LNCaP clone FGC (cell line): ENCODE results near the gene DNAH6.

Experiments
- DNase-seq: peaks from one replicate; pipeline ENCODE4 v3.0.0-alpha.2; 2011; ENCODE audit warnings: low read depth
- H3K4me3 ChIP-seq: 2 replicates; pipeline ENCODE4 v1.5.1; 2011; ENCODE audit warnings: mild to moderate bottlenecking, low read depth, low read length, control low read depth
- TF ChIP-seq, protein P1 (sequence below): IDR thresholded peaks from 2 replicates; pipeline ENCODE4 v1.5.1; 2012; ENCODE audit warnings: mild to moderate bottlenecking; ENCODE audit not compliant: control insufficient read depth, insufficient read depth; ENCODE audit errors: extremely low read depth

Gene DNAH6

DNA sequence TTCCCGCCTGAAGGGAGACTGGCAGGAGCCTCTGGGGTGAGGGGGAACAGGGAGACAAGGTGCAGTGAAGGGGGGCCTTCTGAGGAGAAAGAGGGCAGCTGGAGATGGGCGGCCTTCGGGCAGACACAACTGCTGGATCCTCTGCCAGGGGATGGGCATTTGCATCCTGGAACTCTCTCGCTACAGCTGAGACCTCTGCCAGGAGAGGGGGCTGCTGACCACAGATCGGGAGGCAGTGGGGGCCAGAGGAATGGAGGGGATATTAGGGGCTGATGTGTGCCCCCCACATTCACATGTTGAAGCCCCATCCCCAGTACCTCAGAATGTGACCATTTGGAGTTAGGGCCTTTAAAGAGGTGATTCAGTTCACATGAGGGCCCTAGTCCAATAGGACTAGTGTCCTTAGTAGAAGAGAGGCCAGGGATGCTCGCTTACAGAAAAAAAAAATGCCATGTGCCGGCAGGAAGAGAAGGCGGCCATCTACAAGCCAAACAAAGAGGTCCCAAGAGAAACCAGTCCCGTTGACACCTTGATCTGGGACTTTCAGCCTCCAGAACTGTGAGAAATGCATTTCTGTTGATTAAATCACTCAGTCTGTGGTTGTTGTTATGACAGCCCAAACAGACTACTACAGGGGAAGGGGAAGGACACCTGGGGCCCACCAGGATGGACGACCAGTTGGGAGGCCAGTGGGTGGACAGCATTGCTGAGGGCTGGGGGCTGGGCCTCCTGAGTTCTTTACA, 314.6 kb downstream of the DNAH6 start:
- DNase-seq = no peak
- TF ChIP-seq, protein P1, sequence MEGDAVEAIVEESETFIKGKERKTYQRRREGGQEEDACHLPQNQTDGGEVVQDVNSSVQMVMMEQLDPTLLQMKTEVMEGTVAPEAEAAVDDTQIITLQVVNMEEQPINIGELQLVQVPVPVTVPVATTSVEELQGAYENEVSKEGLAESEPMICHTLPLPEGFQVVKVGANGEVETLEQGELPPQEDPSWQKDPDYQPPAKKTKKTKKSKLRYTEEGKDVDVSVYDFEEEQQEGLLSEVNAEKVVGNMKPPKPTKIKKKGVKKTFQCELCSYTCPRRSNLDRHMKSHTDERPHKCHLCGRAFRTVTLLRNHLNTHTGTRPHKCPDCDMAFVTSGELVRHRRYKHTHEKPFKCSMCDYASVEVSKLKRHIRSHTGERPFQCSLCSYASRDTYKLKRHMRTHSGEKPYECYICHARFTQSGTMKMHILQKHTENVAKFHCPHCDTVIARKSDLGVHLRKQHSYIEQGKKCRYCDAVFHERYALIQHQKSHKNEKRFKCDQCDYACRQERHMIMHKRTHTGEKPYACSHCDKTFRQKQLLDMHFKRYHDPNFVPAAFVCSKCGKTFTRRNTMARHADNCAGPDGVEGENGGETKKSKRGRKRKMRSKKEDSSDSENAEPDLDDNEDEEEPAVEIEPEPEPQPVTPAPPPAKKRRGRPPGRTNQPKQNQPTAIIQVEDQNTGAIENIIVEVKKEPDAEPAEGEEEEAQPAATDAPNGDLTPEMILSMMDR = no peak

DNA sequence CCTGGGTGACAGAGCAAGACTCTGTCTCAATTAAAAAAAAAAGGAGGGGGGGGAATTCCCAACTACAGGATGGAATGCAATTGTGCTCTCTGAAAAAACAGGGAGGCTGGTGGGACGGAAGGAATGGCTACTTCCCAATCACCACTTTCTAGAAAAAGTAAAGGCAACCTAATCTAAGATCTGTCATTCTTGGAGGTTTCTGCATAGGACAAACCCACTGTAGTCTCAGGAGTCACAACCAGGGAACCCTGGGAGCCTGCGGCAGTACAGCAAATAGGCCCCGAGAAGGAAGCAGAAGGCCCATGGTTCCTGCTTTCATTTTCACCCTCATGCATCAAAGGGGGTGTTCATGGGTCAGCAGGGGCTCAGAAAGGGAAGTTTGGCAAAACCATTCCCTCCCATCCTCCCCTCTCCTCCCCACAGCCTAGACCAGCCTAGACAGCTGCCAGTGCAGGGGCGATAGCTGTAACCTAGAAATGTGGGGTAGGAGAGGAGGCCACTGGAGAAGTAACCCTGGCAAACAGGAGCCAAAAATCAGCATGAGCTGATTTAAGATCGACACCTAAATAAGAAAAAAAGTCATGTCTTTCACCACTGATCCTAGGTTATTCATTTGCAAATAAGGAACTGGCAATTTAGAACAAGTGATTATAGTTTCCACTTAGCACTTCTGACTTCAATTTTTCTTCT, 316.6 kb downstream of the DNAH6 start:
- TF ChIP-seq, protein P1 = no peak
- no peak for DNase-seq
- no peak overlapping the region for H3K4me3 ChIP-seq

More for the DNA sequence above, 314.6 kb downstream of the DNAH6 start:
- no peak overlapping the region for H3K4me3 ChIP-seq

DNA sequence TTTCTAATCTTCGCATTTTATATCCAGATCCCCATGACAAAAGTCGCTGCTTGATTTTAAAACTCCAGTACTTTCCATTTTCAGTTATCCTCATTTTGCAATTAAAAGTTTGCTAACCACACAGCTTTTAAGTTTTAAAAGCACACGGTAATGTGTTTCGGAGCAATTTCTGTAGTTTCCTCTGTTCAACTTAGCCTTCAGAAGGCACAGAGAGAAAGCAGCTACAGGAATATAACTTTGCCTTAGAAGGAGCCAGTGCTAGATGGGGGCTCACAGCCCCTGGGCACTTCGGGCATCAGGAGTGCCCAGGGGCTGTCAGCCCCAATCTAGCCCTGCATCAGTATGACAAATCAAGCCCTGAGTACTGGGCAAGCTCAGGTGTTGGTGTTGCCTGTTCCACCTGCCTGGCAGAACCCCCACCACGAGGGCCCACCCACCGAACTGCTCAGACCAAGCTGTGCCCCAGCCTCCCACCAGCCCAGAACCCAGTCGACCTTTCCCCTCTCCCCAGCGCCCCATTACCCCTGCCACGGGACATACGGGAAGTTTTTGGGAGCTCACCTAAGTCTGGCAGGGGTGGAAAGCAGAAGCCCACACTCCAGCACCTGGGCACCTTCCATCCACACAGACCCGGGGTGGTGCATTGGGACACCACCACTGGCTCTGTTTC, 317.3 kb downstream of the DNAH6 start:
- no peak for DNase-seq
- H3K4me3 ChIP-seq = no peak overlapping the region
- TF ChIP-seq, protein P1 = no peak

DNA sequence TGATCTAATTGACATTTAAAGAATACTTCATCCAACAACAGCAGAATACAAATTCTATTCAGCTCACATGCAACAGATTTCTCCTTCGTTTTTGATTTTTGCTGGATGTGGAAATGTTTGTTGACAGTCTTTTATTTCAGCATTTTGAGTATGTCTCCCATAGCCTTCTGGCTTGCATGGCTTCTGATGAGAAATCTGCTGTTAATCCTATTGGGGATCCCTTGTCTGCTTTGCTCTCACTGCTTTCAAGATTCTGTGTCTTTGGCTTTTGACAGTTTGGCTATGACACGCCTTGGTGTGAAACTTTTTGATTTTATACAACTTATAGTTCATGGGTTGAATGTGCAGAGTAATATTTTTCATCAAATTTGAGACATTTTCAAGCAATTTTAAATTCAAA, 319.9 kb downstream of the DNAH6 start:
- TF ChIP-seq, protein P1 = no peak
- DNase-seq = no peak
- no peak overlapping the region for H3K4me3 ChIP-seq

DNA sequence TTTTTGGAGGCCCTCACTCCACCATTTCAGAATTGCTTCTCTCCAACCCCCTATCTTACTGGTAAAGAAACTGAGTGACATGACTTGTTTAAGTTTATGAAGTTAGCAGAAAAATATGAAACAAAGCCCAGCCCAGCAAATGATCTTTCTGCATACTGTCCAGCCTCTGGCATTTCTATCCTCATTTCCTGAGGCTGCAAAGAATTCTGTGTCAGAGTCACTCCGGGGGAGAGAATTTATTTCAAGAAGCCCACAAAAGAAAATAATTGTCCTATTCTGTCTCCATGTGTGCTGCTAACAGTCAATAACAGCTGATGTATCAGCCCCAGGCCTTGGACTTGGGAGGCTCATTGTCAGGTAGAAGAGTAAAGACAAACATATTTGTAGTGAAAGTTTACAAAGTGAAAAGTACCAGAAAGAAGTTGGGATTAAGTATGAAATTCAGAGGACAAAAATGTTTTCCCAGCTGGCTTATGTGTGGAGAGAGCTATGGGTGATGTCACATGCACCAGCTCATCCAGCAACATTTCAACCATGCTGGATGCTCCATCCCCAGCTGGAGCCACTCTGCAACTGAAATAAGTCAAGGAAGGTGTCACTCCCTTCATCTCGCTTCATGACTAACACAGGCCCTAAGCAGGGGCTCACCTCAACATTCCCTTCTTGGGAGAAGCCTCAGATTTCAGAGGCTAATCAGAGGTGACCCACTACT, 322.3 kb downstream of the DNAH6 start:
- TF ChIP-seq, protein P1 = no peak
- no peak overlapping the region for H3K4me3 ChIP-seq
- DNase-seq = no peak

DNA sequence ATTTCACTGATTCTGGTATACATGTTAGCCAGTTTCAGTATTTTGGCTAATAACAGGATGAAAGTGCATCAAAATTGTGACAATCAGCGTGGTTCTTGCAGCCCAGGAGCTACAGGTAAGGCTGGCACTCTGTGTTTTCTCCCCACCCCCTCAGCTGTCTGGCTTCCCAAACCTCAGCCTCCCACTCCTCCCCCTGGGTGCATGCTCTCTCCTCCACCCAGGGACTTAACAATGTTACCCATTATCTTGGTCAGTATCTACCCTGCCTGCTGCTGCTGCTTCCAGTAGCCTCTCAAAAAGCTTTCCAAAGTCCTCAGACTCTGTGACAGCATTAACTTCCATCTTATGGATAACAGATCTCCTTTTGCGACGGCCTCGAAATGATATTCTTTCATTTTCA, 323.6 kb downstream of the DNAH6 start:
- no peak overlapping the region for H3K4me3 ChIP-seq
- TF ChIP-seq, protein P1 = no peak
- no peak for DNase-seq
